GM23338 (cell line): ENCODE measurements around the gene WDR19. TPM values are rescaled to one million over a fixed set of nuclear protein-coding genes. Genes with fewer than 3 reads are reported as not detected.

Source experiments
- ATAC-seq: fragments of 200-7000 bp; cut with Tn5 transposase; 3 replicates; pipeline ENCODE4 v1.9.1; 2020
- DNase-seq: peaks from one replicate; pipeline ENCODE4 v3.0.0-alpha.2; 2015; ENCODE audit warnings: low spot score
- H2AFZ ChIP-seq: fragments of 200-600 bp; sonication (generic); 2 replicates; pipeline ENCODE4 v1.8.0; 2016; ENCODE audit warnings: antibody characterized with exemption, mild to moderate bottlenecking, moderate library complexity
- H3F3A ChIP-seq: fragments of 200-600 bp; sonication (generic); replicated peaks from 2 replicates; pipeline ENCODE4 v1.8.0; 2017; ENCODE audit warnings: antibody characterized with exemption, mixed run types, low read depth
- H3K27ac ChIP-seq: fragments of 200-600 bp; sonication (generic); 2 replicates; pipeline ENCODE4 v1.6.1; 2016; ENCODE audit warnings: low read depth
- H3K27me3 ChIP-seq: fragments of 200-600 bp; sonication (generic); 2 replicates; pipeline ENCODE4 v1.8.0; 2016; ENCODE audit warnings: mild to moderate bottlenecking, mixed run types, moderate library complexity; ENCODE audit not compliant: insufficient read depth
- H3K36me3 ChIP-seq: fragments of 200-600 bp; sonication (generic); 2 replicates; pipeline ENCODE4 v1.8.0; 2016; ENCODE audit warnings: mild to moderate bottlenecking; ENCODE audit not compliant: insufficient read depth
- H3K4me1 ChIP-seq: fragments of 200-600 bp; sonication (generic); 2 replicates; pipeline ENCODE4 v1.8.0; 2016; ENCODE audit warnings: mild to moderate bottlenecking, moderate library complexity; ENCODE audit not compliant: insufficient read depth
- H3K4me2 ChIP-seq: fragments of 200-600 bp; sonication (generic); 2 replicates; pipeline ENCODE4 v1.7.1; 2017; ENCODE audit warnings: mixed run types
- H3K4me3 ChIP-seq: fragments of 200-600 bp; sonication (generic); 2 replicates; pipeline ENCODE4 v1.6.1; 2016; ENCODE audit warnings: mixed run types
- H3K79me2 ChIP-seq: fragments of 200-600 bp; sonication (generic); replicated peaks from 2 replicates; pipeline ENCODE4 v1.8.0; 2017; ENCODE audit warnings: mild to moderate bottlenecking; ENCODE audit not compliant: insufficient read depth
- H3K9me2 ChIP-seq: fragments of 200-600 bp; sonication (generic); 2 replicates; pipeline ENCODE4 v1.8.0; 2017; ENCODE audit not compliant: insufficient read depth
- H4K20me1 ChIP-seq: fragments of 200-600 bp; sonication (generic); replicated peaks from 2 replicates; pipeline ENCODE4 v1.8.0; 2017; ENCODE audit warnings: mild to moderate bottlenecking; ENCODE audit not compliant: insufficient read depth
- H3K27ac Mint-ChIP-seq: 2 replicates; pipeline ENCODE4 v1.8.0; 2020; ENCODE audit warnings: inconsistent platforms, mild to moderate bottlenecking, moderate library complexity, mixed read lengths
- H3K27me3 Mint-ChIP-seq: 3 replicates; pipeline ENCODE4 v1.8.0; 2022; ENCODE audit warnings: low read depth, mild to moderate bottlenecking, moderate library complexity, mixed read lengths, inconsistent platforms; ENCODE audit not compliant: insufficient read depth, poor library complexity
- H3K36me3 Mint-ChIP-seq: 3 replicates; pipeline ENCODE4 v1.8.0; 2021; ENCODE audit warnings: low read depth, mild to moderate bottlenecking, inconsistent platforms, moderate library complexity, mixed read lengths
- H3K4me1 Mint-ChIP-seq: 3 replicates; pipeline ENCODE4 v1.8.0; 2020; ENCODE audit warnings: mild to moderate bottlenecking, inconsistent platforms, mixed read lengths
- H3K4me3 Mint-ChIP-seq: 3 replicates; pipeline ENCODE4 v1.8.0; 2021; ENCODE audit warnings: moderate library complexity, mild to moderate bottlenecking, inconsistent platforms, mixed read lengths
- H3K9me3 Mint-ChIP-seq: 3 replicates; pipeline ENCODE4 v1.8.0; 2020; ENCODE audit warnings: moderate library complexity, mild to moderate bottlenecking, inconsistent platforms, mixed read lengths
- CREB1 ChIP-seq: fragments of 250-450 bp; sonication (Bioruptor Pico); IDR thresholded peaks from 2 replicates; pipeline ENCODE4 v1.5.0; 2020; ENCODE audit warnings: low read depth, mild to moderate bottlenecking, moderate library complexity
- CTCF ChIP-seq, 2 experiments: fragments of 200-600 bp in 1 of 2; sonication (generic) in 1 of 2; conservative IDR thresholded peaks; 2 replicates each; pipeline versions ENCODE4 v1.5.1 to v1.6.1; 2016 to 2017; ENCODE audit warnings: antibody characterized with exemption in 2 of 2, low read depth in 2 of 2, mild to moderate bottlenecking in 2 of 2, moderate library complexity in 1 of 2
- EZH2phosphoT487 ChIP-seq: fragments of 200-600 bp; sonication (generic); IDR thresholded peaks from one replicate; pipeline ENCODE4 v1.8.1; 2018; ENCODE audit warnings: antibody characterized with exemption; ENCODE audit not compliant: unreplicated experiment
- NANOG ChIP-seq: IDR thresholded peaks from 2 replicates; pipeline ENCODE4 v1.6.1; 2016; ENCODE audit warnings: antibody characterized with exemption, borderline replicate concordance
- REST ChIP-seq: IDR thresholded peaks from one replicate; pipeline ENCODE4 v1.6.1; 2018; ENCODE audit warnings: antibody characterized with exemption; ENCODE audit not compliant: unreplicated experiment
- ZNF114 ChIP-seq: fragments of 250-450 bp; sonication (Bioruptor Pico); IDR thresholded peaks from 2 replicates; pipeline ENCODE4 v1.5.0; 2020; ENCODE audit warnings: mild to moderate bottlenecking, moderate library complexity
- polyA plus RNA-seq: library from polyadenylated mRNA; unstranded; fragments of >200 nt; fragmentation: Nextera tagmentation; extraction: Ambion mirVana; gene quantifications from 2 replicates; pipeline ENCODE4 v1.2.1, GENCODE V29; 2016
- total RNA-seq: library from RNA; depleted of rRNA; stranded (reverse); fragments of >200 nt; shearing (Covaris generic); gene quantifications from 2 replicates; pipeline ENCODE4 v1.2.3, GENCODE V29; 2014

Gene WDR19
- total and polyA plus RNA-seq, 2 experiments from 2014 or later, result 17.2 to 23.7 TPM

GRCh38 chr4:39285111-39285795 is 102.9 kb downstream of the WDR19 start:
- Histone ChIP-seq H3K9me2 (no peaks in the 10 kb centered on the region), H3K27ac (no peak overlapping the region), H3K79me2 (no peaks in the 10 kb centered on the region), H3K4me1 (no peaks in the 10 kb centered on the region), H3F3A (no peaks in the 10 kb centered on the region), H3K4me2 (no peak overlapping the region), H3K36me3 (peaks cover 16% of the 10 kb centered on the region; the same call in 1 of the 2 replicates), H3K27me3 (no peaks in the 10 kb centered on the region), H4K20me1 (no peaks in the 10 kb centered on the region), H3K4me3 (no peak overlapping the region), H2AFZ (no peak overlapping the region)
- H3K4me3 Mint-ChIP-seq, result no peak overlapping the region
- ATAC-seq (no peak), DNase-seq (no peak)
- H3K9me3 Mint-ChIP-seq, result no peaks in the 10 kb centered on the region
- peaks cover 49% of the 10 kb centered on the region for H3K36me3 Mint-ChIP-seq
- peak overlapping the region; percentile 45 for H3K27ac Mint-ChIP-seq
- peaks cover 5% of the 10 kb centered on the region for H3K27me3 Mint-ChIP-seq
- peaks cover 19% of the 10 kb centered on the region; the same call in 2 of the 3 replicates for H3K4me1 Mint-ChIP-seq
- TF ChIP-seq CTCF (conservative IDR thresholded peaks at IDR 0.05; ENCODE audit: low read depth in 2 of 2) (0 out of 4 replicates have a peak, but pooled peaks of 1 of the 2 experiments have one; percentile 5), EZH2phosphoT487 (no peak)

- H3K4me1 Mint-ChIP-seq, result peaks cover 19% of the 10 kb centered on the region; the same call in 2 of the 3 replicates
- H3K27me3 Mint-ChIP-seq, result peaks cover 6% of the 10 kb centered on the region
- Histone ChIP-seq H3K36me3 (peaks cover 20% of the 10 kb centered on the region), H2AFZ (no peak overlapping the region), H3K4me1 (no peaks in the 10 kb centered on the region), H3K79me2 (no peaks in the 10 kb centered on the region), H3K9me2 (no peaks in the 10 kb centered on the region), H3K4me3 (no peak overlapping the region), H4K20me1 (no peaks in the 10 kb centered on the region), H3F3A (no peaks in the 10 kb centered on the region), H3K4me2 (no peak overlapping the region), H3K27ac (no peak overlapping the region), H3K27me3 (no peaks in the 10 kb centered on the region)
- no peak overlapping the region for H3K4me3 Mint-ChIP-seq
- H3K36me3 Mint-ChIP-seq, result peaks cover 52% of the 10 kb centered on the region
- ATAC-seq (no peak), DNase-seq (no peak)
- no peaks in the 10 kb centered on the region for H3K9me3 Mint-ChIP-seq
- TF ChIP-seq ZNF114 (CRISPR knock-in tag) (no peak), NANOG (no peak), REST (no peak), EZH2phosphoT487 (no peak), CREB1 (CRISPR knock-in tag) (no peak)
- peak overlapping the region; percentile 45 for H3K27ac Mint-ChIP-seq
Measured at GRCh38 chr4:39285853-39286252, 103.5 kb downstream of the WDR19 start.
